Activated CD8-positive, alpha-beta memory T cell treated with anti-CD3 and anti-CD28 coated beads for 4 hours (primary cell): ENCODE data around the gene PTPRF.

Experiments
- DNase-seq, 2 donors: peaks; one replicate each; pipeline ENCODE4 v3.0.0-alpha.2; 2020; ENCODE audit warnings: low read depth in 2 of 2

Gene PTPRF

GRCh38 chr1:43512681-43513080 is 18.0 kb upstream of the PTPRF start:
- no peak for DNase-seq

GRCh38 chr1:43513471-43514173 is 17.1 kb upstream of the PTPRF start:
- no peak for DNase-seq

- no peak for DNase-seq
These were observed 11.6 kb upstream of the PTPRF start for GRCh38 chr1:43518935-43519686.

- no peak for DNase-seq
These were observed 10.4 kb upstream of the PTPRF start for GRCh38 chr1:43520100-43520778.

- no peak for DNase-seq
These were observed 9.6 kb upstream of the PTPRF start for GRCh38 chr1:43521078-43521477.

GRCh38 chr1:43521756-43522155 is 8.9 kb upstream of the PTPRF start:
- DNase-seq = no peak

- DNase-seq = no peak
These were observed 8.3 kb upstream of the PTPRF start for GRCh38 chr1:43522431-43522775.

- DNase-seq = no peak
These were observed 7.8 kb upstream of the PTPRF start for GRCh38 chr1:43522776-43523480.

GRCh38 chr1:43524804-43525203 is 5.9 kb upstream of the PTPRF start:
- no peak for DNase-seq

- no peak for DNase-seq
These were observed 4.7 kb upstream of the PTPRF start for GRCh38 chr1:43526002-43526401.

GRCh38 chr1:43527111-43527878 is 3.4 kb upstream of the PTPRF start:
- DNase-seq = no peak

- DNase-seq = peak; percentile 53 to 56
These were observed 1.4 kb upstream of the PTPRF start for GRCh38 chr1:43529206-43529731.

- no peak for DNase-seq
These were observed 623 bp downstream of the PTPRF start for GRCh38 chr1:43531107-43531905.

GRCh38 chr1:43531906-43532584 is 1.4 kb downstream of the PTPRF start:
- DNase-seq = no peak

GRCh38 chr1:43532716-43533115 is 2.0 kb downstream of the PTPRF start:
- no peak for DNase-seq

- no peak for DNase-seq
These were observed 2.9 kb downstream of the PTPRF start for GRCh38 chr1:43533584-43533983.

GRCh38 chr1:43534256-43534655 is 3.6 kb downstream of the PTPRF start:
- no peak for DNase-seq

- no peak for DNase-seq
These were observed 5.6 kb downstream of the PTPRF start for GRCh38 chr1:43536196-43536863.

GRCh38 chr1:43536864-43537358 is 6.2 kb downstream of the PTPRF start:
- no peak for DNase-seq
